Mammary epithelial cell (primary cell): ENCODE measurements around the gene GSDMA.

Experiments used
- EZH2 ChIP-seq: IDR thresholded peaks from 2 replicates; pipeline ENCODE4 v1.6.1; 2012; ENCODE audit warnings: low read length, inconsistent platforms, borderline replicate concordance
- TF ChIP-seq, protein P1 (sequence below), 2 donors: IDR thresholded peaks in 1 of 2; conservative IDR thresholded peaks in 1 of 2; 2 replicates each; pipeline ENCODE4 v1.5.1; 2011 to 2012; ENCODE audit warnings: inconsistent platforms in 2 of 2, low read length in 2 of 2, mild to moderate bottlenecking in 2 of 2, control low read depth in 1 of 2, low read depth in 1 of 2; ENCODE audit not compliant: insufficient read depth in 1 of 2; ENCODE audit errors: extremely low read depth in 1 of 2

DNA sequence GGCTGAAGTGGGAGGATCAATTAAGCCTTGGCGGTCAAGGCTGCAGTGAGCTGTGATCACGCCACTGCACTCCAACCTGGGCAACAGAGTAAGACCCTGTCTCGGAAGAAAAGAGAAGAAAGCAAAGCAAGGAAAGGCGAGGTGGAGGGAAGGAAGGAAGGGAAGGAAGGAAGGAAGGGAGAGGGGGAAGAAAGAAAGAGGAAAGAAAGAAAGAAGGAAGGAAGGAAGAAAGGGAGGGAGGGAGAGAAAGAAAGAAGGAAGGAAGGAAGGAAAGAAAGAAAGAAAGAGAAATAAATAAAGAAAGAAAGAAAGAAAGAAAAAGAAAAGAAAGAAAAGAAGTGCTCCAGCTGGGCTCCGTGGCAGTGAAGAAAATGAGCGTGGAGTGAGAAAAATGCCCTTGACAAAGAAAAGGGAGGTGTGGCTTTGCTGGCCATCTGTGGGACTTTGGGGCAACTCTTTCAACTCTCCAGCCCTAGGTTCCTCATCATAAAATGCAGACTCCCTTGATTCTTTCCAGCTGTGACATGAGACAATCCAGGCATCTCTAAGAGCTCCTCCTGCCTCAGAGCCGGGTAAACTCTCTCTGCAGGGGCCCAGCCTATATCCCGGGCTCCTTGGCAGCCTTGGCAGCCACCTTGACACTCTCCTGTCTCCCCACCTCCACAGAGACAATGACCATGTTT lies 2.4 kb downstream of the GSDMA start:
- TF ChIP-seq, protein P1, sequence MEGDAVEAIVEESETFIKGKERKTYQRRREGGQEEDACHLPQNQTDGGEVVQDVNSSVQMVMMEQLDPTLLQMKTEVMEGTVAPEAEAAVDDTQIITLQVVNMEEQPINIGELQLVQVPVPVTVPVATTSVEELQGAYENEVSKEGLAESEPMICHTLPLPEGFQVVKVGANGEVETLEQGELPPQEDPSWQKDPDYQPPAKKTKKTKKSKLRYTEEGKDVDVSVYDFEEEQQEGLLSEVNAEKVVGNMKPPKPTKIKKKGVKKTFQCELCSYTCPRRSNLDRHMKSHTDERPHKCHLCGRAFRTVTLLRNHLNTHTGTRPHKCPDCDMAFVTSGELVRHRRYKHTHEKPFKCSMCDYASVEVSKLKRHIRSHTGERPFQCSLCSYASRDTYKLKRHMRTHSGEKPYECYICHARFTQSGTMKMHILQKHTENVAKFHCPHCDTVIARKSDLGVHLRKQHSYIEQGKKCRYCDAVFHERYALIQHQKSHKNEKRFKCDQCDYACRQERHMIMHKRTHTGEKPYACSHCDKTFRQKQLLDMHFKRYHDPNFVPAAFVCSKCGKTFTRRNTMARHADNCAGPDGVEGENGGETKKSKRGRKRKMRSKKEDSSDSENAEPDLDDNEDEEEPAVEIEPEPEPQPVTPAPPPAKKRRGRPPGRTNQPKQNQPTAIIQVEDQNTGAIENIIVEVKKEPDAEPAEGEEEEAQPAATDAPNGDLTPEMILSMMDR (conservative IDR thresholded peaks at IDR 0.05 in 1 of 2, IDR thresholded peaks at IDR 0.05 in 1 of 2; ENCODE audit: extremely low read depth in 1 of 2, insufficient read depth in 1 of 2, low read depth in 1 of 2, low read length in 2 of 2): no peak
- no peak for TF ChIP-seq EZH2
